GM19455 (cell line): ENCODE results near the gene TMA7.
"Not testable (repeated sequence)": the region's sequence is repeated elsewhere in the genome, so short reads cannot be mapped to it uniquely, and the experiment has no call there.

ENCODE experiments used
- ATAC-seq: cut with Tn5 transposase; IDR thresholded peaks from one replicate; pipeline ENCODE4 v1.9.1; 2021; ENCODE audit not compliant: unreplicated experiment

The TMA7 gene

GRCh38 chr3:48435774-48436476, 4.1 kb upstream of the TMA7 start:
- no peak for ATAC-seq

- no peak for ATAC-seq
Observed at GRCh38 chr3:48436477-48436787, 3.6 kb upstream of the TMA7 start.

GRCh38 chr3:48436855-48437254, 3.2 kb upstream of the TMA7 start:
- no peak for ATAC-seq

DNA sequence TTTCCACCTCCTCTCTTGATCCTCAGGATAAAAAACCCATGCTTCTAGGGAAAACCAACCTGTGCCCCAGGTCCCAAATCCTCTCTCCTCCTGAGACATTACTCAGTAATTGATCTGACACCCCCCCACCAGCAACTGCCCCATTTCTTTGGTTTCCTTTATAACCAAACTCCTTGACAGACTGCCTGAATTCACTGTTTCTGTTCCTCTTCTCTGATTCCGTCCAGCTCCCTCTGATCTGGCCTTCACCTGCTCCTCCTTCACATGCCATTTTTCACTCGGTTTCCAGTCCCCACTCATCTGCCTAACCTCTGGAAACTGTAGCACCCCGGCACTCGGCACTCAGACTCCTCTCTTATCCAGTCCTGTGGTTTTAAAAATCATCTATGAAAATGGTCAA, 2.2 kb upstream of the TMA7 start:
- ATAC-seq, result no peak

DNA sequence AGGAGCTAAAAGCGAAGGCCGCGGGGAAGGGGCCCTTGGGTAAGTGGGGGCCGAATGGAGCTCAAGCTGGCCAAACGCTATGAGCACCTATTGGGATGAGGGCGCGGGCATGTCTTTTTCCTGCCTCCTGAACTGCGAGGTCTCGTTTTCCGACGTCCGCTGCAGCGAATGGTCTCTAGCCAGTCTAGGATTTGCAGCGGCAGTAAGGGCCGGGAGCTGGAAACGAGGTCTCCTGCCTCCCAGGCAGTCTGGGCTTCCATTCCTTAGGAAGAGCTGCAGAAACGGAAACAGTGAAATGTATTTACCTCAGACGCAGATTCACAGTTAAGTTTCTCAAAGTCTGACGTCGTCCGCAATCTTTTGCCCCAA, 517 bp downstream of the TMA7 start:
- no peak for ATAC-seq

DNA sequence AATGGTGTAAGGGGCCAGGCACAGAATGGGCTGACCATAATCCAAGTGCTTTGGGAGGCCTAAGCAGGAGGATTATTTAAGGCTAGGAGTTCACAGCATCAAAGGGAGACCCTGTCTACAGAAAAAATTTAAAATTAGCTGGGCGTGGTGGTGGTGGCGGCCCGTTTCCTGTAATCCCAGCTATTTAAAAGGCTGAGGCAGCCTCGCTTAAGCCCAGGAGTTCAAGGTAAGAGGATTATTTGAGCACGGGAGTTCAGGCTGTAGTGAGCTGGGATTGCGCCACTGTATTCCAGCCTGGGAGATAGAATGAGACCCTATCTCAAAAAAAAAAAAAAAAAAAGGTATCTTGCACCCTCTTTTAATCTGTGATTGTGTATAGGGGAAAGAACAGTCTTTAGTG, 1.9 kb downstream of the TMA7 start:
- no peak for ATAC-seq

DNA sequence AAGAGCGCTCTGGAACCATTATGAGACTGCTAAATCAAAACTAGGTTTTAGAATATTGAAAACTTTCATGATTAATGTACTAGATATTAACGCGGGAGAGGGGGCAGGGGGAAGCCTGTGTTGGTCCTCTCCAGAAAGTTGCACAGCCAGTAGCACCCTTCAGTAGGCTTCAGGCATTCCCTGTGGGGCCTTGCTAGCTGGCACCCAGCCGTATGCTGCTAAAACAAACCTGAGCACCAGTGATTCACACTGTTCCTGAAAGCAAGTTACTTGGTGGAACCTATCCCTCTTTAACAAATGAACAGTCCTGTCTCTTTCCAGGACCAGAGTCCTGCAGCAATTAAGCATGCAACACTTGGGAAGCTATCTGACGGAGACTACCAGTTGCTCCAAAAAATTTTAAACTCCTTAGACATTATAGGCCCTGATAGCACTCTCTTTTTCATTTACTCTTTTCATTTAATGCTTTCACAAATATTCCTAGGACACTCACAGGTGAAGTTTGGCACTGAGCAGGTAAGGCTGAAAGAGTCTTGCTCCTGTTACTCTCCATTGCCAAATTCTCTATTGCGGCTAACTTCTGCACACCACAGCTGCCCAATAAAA, 5.3 kb downstream of the TMA7 start:
- no peak for ATAC-seq

DNA sequence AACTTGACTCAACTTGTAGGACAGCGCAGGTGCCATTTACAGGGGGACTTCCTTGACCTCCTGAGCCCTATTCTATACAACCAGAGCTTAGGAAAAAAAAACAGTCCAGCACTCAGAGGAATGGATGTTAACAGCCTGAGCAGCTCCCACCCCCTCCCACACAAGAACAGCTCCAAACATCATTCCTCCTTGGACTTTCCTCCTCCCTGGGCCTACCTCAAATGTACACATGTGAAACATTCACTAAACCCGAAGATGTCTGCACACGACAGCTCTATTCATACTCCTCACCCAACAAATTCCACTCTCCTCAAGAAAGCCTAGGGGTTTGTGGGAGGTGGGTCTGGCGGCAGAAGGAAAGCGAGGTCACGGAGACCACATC, 6.0 kb downstream of the TMA7 start:
- no peak for ATAC-seq

- ATAC-seq, result peak; percentile 90
Observed at GRCh38 chr3:48446425-48447193, 6.6 kb downstream of the TMA7 start, which contains the start of gene ATRIP. Gene ATRIP (plus strand): TSS chr3:48446737. CDS start chr3:48446846, 109 bp downstream.

GRCh38 chr3:48451270-48451669, 11.2 kb downstream of the TMA7 start:
- no peak for ATAC-seq

DNA sequence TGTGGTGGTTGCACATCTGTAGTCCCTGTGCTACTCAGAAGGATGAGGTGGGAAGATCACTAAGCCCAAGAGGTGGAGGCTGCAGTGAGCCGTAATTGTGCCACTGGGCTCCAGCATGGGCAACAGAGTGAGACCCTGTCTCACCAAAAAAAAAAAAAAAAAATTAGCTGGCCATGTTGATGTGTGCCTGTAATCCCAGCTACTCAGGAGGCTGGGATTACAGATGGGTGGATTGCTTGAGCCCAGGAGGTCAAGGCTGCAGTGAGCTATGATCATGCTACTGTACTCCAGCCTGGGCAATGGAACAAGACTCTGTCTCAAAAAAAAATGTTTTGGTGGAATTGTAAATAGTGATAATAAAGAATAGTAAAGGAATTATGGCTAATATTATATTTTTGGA, 16.4 kb downstream of the TMA7 start:
- no peak for ATAC-seq

DNA sequence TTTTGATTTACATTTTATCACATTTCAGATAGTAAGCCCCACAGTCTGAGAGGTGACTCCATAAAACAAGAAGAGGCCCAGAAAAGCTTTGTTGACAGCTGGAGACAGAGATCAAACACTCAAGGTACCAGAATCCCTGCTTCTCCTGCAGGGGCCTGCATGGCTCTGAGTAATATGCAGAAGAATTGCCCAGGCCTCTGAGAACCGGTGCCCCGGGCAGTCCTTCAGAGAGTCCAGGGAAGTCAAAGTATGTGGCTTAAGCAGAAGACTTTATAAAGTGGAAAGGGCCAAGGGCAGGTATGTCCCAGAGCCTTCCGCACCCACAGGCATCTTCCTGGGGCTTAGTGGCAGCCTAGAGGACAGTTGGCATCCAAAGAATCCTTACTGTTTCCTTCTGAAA, 19.3 kb downstream of the TMA7 start:
- ATAC-seq, result no peak

DNA sequence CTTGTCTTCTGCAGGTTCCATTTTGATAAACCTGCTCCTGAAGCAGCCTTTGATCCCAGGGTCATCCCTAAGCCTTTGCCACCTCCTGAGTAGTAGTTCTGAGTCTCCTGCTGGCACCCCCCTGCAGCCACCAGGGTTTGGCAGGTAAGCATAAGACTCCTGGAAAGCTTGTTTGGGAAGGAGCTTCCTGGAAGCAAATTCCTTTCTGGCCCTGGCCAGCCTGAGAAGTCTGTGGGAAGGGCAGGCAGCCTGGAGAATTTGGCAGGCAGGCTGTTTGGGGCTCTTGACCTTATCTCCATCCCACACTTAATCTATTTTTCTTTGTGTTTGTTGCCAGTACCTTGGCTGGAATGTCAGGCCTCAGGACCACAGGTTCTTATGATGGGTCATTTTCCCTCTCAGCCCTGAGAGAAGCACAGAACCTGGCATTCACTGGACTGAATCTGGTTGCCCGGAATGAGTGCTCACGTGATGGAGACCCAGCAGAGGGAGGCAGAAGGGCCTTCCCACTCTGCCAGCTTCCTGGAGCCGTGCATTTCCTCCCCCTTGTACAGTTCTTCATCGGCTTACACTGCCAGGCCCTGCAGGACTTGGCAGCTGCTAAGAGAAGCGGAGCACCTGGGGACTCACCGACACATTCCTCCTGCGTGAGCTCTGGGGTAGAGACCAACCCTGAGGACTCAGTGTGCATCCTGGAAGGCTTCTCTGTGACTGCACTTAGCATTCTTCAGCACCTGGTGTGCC, 19.9 kb downstream of the TMA7 start:
- ATAC-seq, result no peak

- ATAC-seq, result no peak
Observed at GRCh38 chr3:48460517-48460902, 20.5 kb downstream of the TMA7 start.

DNA sequence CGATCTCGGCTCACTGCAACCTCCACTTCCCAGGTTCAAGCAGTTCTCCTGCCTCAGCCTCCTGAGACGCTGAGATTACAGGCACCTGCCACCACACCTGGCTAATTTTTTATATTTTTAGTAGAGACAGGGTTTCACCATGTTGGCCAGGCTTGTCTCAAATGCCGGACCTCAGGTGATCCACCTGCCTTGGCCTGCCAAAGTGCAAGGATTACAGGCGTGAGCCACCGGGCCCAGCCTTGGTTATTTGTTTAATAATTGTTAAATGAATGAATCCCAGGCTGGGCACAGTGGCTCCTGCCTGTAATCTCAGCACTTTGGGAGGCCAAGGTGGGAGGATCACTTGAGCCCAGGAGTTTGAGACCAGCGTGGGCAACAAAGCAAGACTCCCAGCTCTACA, 21.7 kb downstream of the TMA7 start:
- not testable (repeated sequence) for ATAC-seq

- no peak for ATAC-seq
Observed at GRCh38 chr3:48463703-48464102, 23.6 kb downstream of the TMA7 start.

DNA sequence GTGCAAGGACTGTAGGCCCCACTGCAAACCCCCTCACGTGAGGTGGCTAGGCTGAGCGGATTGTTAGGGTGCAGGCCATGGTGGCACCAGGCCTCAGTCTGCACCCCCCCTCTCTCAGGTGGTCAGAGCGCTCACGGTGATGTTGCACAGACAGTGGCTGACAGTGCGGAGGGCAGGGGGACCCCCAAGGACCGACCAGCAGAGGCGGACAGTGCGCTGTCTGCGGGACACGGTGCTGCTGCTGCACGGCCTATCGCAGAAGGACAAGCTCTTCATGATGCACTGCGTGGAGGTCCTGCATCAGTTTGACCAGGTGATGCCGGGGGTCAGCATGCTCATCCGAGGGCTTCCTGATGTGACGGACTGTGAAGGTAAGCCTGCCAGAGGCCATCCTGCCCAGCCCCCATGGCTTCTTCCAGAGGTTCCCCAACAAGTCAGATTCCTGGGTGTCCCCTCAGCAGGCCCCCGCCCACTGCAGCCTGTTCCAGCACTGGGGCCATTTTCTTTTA, 24.7 kb downstream of the TMA7 start:
- no peak for ATAC-seq

DNA sequence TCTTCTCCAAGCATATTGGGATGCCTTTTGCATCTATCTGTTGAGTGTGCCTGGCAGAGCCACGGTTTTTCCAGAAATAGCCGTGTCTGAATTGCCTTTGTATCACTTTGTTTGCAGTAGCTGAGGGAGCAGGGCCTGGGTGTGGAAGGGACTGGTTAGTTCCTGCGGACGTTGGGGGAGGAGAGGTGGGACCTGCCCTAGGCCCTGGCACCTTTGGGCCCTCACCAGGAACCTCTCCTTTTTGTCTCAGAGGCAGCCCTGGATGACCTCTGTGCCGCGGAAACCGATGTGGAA, 25.1 kb downstream of the TMA7 start:
- ATAC-seq, result no peak

- peak; percentile 78 for ATAC-seq
Observed at GRCh38 chr3:48465531-48466378, 25.7 kb downstream of the TMA7 start.

DNA sequence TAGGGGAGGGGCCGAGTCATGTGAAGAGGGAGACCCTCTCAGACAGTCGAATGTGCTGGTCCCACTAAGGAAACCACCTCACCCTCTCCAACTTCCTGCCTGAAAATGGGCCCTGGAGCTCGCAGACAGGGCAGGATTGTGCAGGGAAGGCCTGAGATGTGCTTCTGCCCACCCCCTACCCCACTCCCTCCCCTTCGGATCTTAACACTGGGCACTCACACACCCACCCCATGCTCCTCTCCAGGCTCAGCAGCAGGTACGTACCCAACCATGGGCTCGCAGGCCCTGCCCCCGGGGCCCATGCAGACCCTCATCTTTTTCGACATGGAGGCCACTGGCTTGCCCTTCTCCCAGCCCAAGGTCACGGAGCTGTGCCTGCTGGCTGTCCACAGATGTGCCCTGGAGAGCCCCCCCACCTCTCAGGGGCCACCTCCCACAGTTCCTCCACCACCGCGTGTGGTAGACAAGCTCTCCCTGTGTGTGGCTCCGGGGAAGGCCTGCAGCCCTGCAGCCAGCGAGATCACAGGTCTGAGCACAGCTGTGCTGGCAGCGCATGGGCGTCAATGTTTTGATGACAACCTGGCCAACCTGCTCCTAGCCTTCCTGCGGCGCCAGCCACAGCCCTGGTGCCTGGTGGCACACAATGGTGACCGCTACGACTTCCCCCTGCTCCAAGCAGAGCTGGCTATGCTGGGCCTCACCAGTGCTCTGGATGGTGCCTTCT, 26.5 kb downstream of the TMA7 start:
- ATAC-seq, result peak; percentile 30
